ENCODE results near the gene NBL1.
"Not testable (repeated sequence)": the region's sequence is repeated elsewhere in the genome, so short reads cannot be mapped to it uniquely, and the experiment has no call there.

The NBL1 gene

GRCh38 chr1:19621274-19621950, 22.7 kb upstream of the NBL1 start:
- H3K4me3 ChIP-seq (ENCODE audit: low read depth, low read length) = no peak overlapping the region

- no peak overlapping the region for H3K4me3 ChIP-seq (ENCODE audit: low read depth, low read length)
Measured at GRCh38 chr1:19622204-19622603, 21.9 kb upstream of the NBL1 start.

- no peak overlapping the region for H3K4me3 ChIP-seq (ENCODE audit: low read depth, low read length)
Measured at GRCh38 chr1:19623523-19623922, 20.6 kb upstream of the NBL1 start.

GRCh38 chr1:19625291-19625937, 18.7 kb upstream of the NBL1 start:
- H3K4me3 ChIP-seq (ENCODE audit: low read depth, low read length) = no peak overlapping the region

- H3K4me3 ChIP-seq (ENCODE audit: low read depth, low read length) = no peak overlapping the region
Measured at GRCh38 chr1:19628879-19629278, 15.2 kb upstream of the NBL1 start.

- H3K4me3 ChIP-seq (ENCODE audit: low read depth, low read length) = no peak overlapping the region
Measured at GRCh38 chr1:19629357-19629756, 14.8 kb upstream of the NBL1 start.

- not testable (repeated sequence) for H3K4me3 ChIP-seq (ENCODE audit: low read depth, low read length)
Measured at GRCh38 chr1:19630192-19630591, 13.9 kb upstream of the NBL1 start.

GRCh38 chr1:19630720-19631395, 13.3 kb upstream of the NBL1 start:
- H3K4me3 ChIP-seq (ENCODE audit: low read depth, low read length) = no peak overlapping the region

GRCh38 chr1:19632211-19632610, 11.9 kb upstream of the NBL1 start:
- H3K4me3 ChIP-seq (ENCODE audit: low read depth, low read length) = no peak overlapping the region

GRCh38 chr1:19633106-19633505, 11.0 kb upstream of the NBL1 start:
- no peak overlapping the region for H3K4me3 ChIP-seq (ENCODE audit: low read depth, low read length)

GRCh38 chr1:19635064-19635463, 9.0 kb upstream of the NBL1 start:
- not testable (repeated sequence) for H3K4me3 ChIP-seq (ENCODE audit: low read depth, low read length)

GRCh38 chr1:19635646-19636045, 8.5 kb upstream of the NBL1 start:
- H3K4me3 ChIP-seq (ENCODE audit: low read depth, low read length) = no peak overlapping the region

GRCh38 chr1:19636065-19636464, 8.0 kb upstream of the NBL1 start:
- no peak overlapping the region for H3K4me3 ChIP-seq (ENCODE audit: low read depth, low read length)

- not testable (repeated sequence) for H3K4me3 ChIP-seq (ENCODE audit: low read depth, low read length)
Measured at GRCh38 chr1:19636749-19637148, 7.4 kb upstream of the NBL1 start.

GRCh38 chr1:19637606-19638005, 6.5 kb upstream of the NBL1 start:
- H3K4me3 ChIP-seq (ENCODE audit: low read depth, low read length) = no peak overlapping the region

GRCh38 chr1:19639228-19639627, 4.9 kb upstream of the NBL1 start:
- not testable (repeated sequence) for H3K4me3 ChIP-seq (ENCODE audit: low read depth, low read length)

GRCh38 chr1:19639999-19640362, 4.1 kb upstream of the NBL1 start:
- H3K4me3 ChIP-seq (ENCODE audit: low read depth, low read length) = no peak overlapping the region

GRCh38 chr1:19640363-19641316, 3.5 kb upstream of the NBL1 start:
- no peak overlapping the region for H3K4me3 ChIP-seq (ENCODE audit: low read depth, low read length)

GRCh38 chr1:19643121-19643520, 990 bp upstream of the NBL1 start:
- no peak overlapping the region for H3K4me3 ChIP-seq (ENCODE audit: low read depth, low read length)

- peak overlapping the region; percentile 66 for H3K4me3 ChIP-seq (ENCODE audit: low read depth, low read length)
Measured at GRCh38 chr1:19644395-19644680, 227 bp downstream of the NBL1 start.

GRCh38 chr1:19644681-19645410, 735 bp downstream of the NBL1 start:
- peak overlapping the region; percentile 66 for H3K4me3 ChIP-seq (ENCODE audit: low read depth, low read length)

Measured in iPS-11a (cell line).